NT2/D1 (cell line): ENCODE data around the gene SLC38A8.

Source experiments
- SUZ12 ChIP-seq: IDR thresholded peaks from 2 replicates; pipeline ENCODE4 v1.6.1; 2011; ENCODE audit not compliant: insufficient read length, insufficient read depth; ENCODE audit errors: extremely low read depth
- YY1 ChIP-seq: IDR thresholded peaks from 2 replicates; pipeline ENCODE4 v1.6.1; 2011; ENCODE audit not compliant: insufficient read length, insufficient read depth

DNA sequence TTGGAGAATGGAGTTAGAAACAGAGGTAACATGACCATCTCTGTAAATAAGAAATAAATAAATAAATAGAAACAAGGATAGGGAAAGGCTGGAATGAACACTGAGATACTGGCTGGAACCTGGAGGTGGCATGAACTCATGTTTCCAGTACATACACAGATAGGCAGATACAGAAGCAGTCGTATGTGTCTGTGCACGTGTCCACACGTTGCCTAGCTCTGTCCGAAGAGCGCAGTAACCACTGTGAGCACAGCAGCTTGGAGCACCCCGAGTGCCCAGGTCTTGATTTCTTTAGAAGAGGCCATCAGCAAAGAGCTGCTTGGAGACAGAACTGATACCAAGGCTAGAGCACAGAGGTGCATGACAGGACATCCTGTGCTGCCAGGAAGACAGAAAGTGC, 37.1 kb upstream of the SLC38A8 start:
- TF ChIP-seq YY1, result no peak
- no peak for TF ChIP-seq SUZ12
